ENCODE measurements around the gene KCND1. TPM values are rescaled to one million over a fixed set of nuclear protein-coding genes. Genes with fewer than 3 reads are reported as not detected.

Gene KCND1
- total RNA-seq, 3 donors from 2014 or later: 0.66 to 1.2 (median 0.96) TPM

DNA sequence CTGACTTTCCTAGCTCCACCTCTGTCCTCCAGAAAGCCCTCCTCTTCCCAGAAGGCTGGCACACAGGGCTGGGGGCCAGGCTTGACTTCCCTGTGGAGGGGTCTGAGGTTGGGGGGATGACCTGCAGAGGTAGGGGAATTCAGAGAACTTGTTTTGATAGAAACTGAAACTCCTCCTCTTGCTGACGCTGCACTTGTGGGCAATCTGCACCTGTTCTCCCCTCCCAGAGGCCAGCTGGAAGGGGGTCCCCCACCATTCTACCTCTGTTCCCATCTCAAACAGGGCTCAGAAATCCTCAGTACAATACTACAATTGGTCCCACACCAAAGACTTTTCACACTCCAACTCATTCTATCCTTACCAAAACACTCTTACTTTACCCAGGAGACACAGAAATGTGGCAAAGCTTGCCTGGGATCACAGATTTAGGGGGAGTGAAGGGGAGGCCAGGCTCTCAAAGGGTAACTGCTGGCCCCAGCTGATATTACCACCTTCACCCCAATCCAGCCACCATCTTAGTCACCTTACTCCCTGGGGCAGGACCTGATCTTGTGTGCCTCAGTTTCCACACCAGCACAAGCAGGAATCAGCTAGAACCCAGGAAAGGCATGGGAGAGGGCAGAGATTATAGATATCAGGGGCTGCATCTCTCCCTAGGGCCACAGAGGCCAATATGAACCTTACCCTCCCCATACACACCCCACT, 32.8 kb downstream of the KCND1 start:
- Histone ChIP-seq H3K27ac (peak overlapping the region; percentile 7 to 52), H3K4me3 (no peak overlapping the region), H3K36me3 (no peaks in the 10 kb centered on the region), H3K9me3 (no peaks in the 10 kb centered on the region), H3K4me1 (no peaks in the 10 kb centered on the region), H3K27me3 (peaks cover 0 to 48% of the 10 kb centered on the region in 2 donors)
- no peak for DNase-seq (ENCODE audit: low spot score in 2 of 2)
- intact Hi-C loops (cut with DNase I; ENCODE audit: low total_unique reads): no loop called here
- TF ChIP-seq POLR2AphosphoS5 (IDR thresholded peaks at IDR 0.05): no peak
- no peak for TF ChIP-seq POLR2A (IDR thresholded peaks at IDR 0.05)
- TF ChIP-seq, protein P1, sequence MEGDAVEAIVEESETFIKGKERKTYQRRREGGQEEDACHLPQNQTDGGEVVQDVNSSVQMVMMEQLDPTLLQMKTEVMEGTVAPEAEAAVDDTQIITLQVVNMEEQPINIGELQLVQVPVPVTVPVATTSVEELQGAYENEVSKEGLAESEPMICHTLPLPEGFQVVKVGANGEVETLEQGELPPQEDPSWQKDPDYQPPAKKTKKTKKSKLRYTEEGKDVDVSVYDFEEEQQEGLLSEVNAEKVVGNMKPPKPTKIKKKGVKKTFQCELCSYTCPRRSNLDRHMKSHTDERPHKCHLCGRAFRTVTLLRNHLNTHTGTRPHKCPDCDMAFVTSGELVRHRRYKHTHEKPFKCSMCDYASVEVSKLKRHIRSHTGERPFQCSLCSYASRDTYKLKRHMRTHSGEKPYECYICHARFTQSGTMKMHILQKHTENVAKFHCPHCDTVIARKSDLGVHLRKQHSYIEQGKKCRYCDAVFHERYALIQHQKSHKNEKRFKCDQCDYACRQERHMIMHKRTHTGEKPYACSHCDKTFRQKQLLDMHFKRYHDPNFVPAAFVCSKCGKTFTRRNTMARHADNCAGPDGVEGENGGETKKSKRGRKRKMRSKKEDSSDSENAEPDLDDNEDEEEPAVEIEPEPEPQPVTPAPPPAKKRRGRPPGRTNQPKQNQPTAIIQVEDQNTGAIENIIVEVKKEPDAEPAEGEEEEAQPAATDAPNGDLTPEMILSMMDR (IDR thresholded peaks at IDR 0.05): no peak

GRCh38 chrX:48937054-48937907, 34.4 kb downstream of the KCND1 start:
- TF ChIP-seq, protein P1 (IDR thresholded peaks at IDR 0.05): no peak
- TF ChIP-seq POLR2AphosphoS5 (IDR thresholded peaks at IDR 0.05): peak in 1 of 3 donors; percentile 42
- no peak for TF ChIP-seq POLR2A (IDR thresholded peaks at IDR 0.05)
- Histone ChIP-seq H3K4me3 (peak overlapping the region in 1 of 3 donors; percentile 15), H3K4me1 (no peaks in the 10 kb centered on the region), H3K36me3 (no peaks in the 10 kb centered on the region), H3K27me3 (peaks cover 0 to 49% of the 10 kb centered on the region in 2 donors), H3K9me3 (no peaks in the 10 kb centered on the region), H3K27ac (peak overlapping the region; percentile 19 to 72)
- intact Hi-C loops (cut with DNase I; ENCODE audit: low total_unique reads): no loop called here
- DNase-seq (ENCODE audit: low spot score in 2 of 2): peak in 1 of 2 donors; percentile 51

DNA sequence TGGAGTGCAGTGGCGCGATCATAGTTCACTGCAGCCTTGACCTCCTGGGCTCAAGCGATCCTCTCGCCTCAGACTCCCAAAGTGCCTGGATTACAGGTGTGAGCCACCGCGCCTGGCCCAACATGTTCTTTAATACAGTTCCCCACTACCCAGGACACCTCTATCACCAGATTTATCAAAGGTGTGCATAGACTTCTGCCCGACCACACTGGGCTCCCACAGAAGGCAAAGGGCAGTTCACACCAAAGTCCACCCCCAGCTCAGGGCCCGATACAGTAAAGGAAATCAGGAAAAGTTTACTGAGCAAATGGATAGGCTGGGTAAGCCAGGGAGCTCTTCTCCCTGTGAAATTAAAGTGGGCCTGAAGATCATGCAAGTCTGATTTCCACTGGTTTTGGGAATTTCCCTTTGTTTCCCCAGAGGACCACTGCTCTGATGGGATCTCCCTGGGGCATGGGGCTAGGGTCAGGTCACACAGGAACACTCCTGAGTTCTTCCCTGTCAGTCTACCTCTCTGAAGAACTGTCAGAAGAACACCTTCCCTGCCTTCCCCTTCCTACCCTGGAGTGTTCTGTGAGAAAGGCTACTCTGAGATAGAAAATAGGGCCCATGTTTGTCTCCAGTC, 35.1 kb downstream of the KCND1 start:
- Histone ChIP-seq H3K27me3 (peaks cover 0 to 49% of the 10 kb centered on the region in 2 donors), H3K27ac (peak overlapping the region; percentile 19 to 72), H3K9me3 (no peaks in the 10 kb centered on the region), H3K4me3 (no peak overlapping the region), H3K36me3 (no peaks in the 10 kb centered on the region), H3K4me1 (no peaks in the 10 kb centered on the region)
- DNase-seq (ENCODE audit: low spot score in 2 of 2): no peak
- intact Hi-C loops (cut with DNase I; ENCODE audit: low total_unique reads): no loop called here
- TF ChIP-seq POLR2AphosphoS5 (IDR thresholded peaks at IDR 0.05) (no peak), POLR2A (IDR thresholded peaks at IDR 0.05) (no peak)
- TF ChIP-seq, protein P1 (IDR thresholded peaks at IDR 0.05): no peak

DNA sequence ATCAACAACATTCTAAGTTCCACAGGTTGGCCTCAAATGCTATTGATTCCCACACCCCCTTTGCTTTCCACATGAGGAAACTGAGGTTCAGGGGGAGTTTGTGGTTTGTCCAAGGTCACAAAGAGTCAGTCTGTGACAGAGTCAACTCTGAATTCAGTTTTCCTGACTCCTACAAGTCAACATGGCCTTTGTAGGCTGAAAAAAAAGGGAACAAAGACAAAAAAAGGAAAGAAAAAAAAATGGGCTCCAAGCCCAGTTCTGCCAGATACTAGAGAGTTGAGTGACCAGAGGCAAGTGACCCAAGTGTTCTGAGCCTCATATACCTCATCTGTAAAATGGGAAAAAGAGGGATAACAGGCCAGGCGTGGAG, 36.4 kb downstream of the KCND1 start:
- Histone ChIP-seq H3K9me3 (no peaks in the 10 kb centered on the region), H3K4me1 (no peaks in the 10 kb centered on the region), H3K27ac (no peak overlapping the region), H3K4me3 (no peak overlapping the region), H3K27me3 (peaks cover 0 to 41% of the 10 kb centered on the region in 2 donors), H3K36me3 (no peaks in the 10 kb centered on the region)
- TF ChIP-seq POLR2A (IDR thresholded peaks at IDR 0.05): no peak
- TF ChIP-seq, protein P1 (IDR thresholded peaks at IDR 0.05): no peak
- no peak for DNase-seq (ENCODE audit: low spot score in 2 of 2)
- intact Hi-C loops (cut with DNase I; ENCODE audit: low total_unique reads): no loop called here

All from breast epithelium (tissue), 4 donors.